Measurements from ENCODE around the gene MXRA8.
"Not testable (repeated sequence)": the region's sequence is repeated elsewhere in the genome, so short reads cannot be mapped to it uniquely, and the experiment has no call there.

MXRA8 gene

GRCh38 chr1:1390675-1391074 lies 32.3 kb upstream of the MXRA8 start:
- no peak for TF ChIP-seq CTCF (IDR thresholded peaks at IDR 0.05; ENCODE audit: low read depth, low read length)
- no peak overlapping the region for H3K4me3 ChIP-seq (replicated peaks in 1 of 2; ENCODE audit: low read depth in 2 of 2, low read length in 2 of 2)
- DNase-seq (ENCODE audit: low read depth in 2 of 2) = no peak

- no peak for TF ChIP-seq CTCF (IDR thresholded peaks at IDR 0.05; ENCODE audit: low read depth, low read length)
- H3K4me3 ChIP-seq (replicated peaks in 1 of 2; ENCODE audit: low read depth in 2 of 2, low read length in 2 of 2) = no peak overlapping the region
- no peak for DNase-seq (ENCODE audit: low read depth in 2 of 2)
These were observed 29.7 kb upstream of the MXRA8 start for GRCh38 chr1:1388078-1388472.

GRCh38 chr1:1387098-1388077 lies 29.0 kb upstream of the MXRA8 start:
- no peak for TF ChIP-seq CTCF (IDR thresholded peaks at IDR 0.05; ENCODE audit: low read depth, low read length)
- no peak overlapping the region for H3K4me3 ChIP-seq (replicated peaks in 1 of 2; ENCODE audit: low read depth in 2 of 2, low read length in 2 of 2)
- DNase-seq (ENCODE audit: low read depth in 2 of 2) = no peak

GRCh38 chr1:1385931-1386330 lies 27.6 kb upstream of the MXRA8 start:
- H3K4me3 ChIP-seq (replicated peaks in 1 of 2; ENCODE audit: low read depth in 2 of 2, low read length in 2 of 2) = no peak overlapping the region

GRCh38 chr1:1385339-1385738 lies 27.0 kb upstream of the MXRA8 start:
- not testable (repeated sequence) for H3K4me3 ChIP-seq (replicated peaks in 1 of 2; ENCODE audit: low read depth in 2 of 2, low read length in 2 of 2); DNase-seq (ENCODE audit: low read depth in 2 of 2)

More at GRCh38 chr1:1385931-1386330, 27.6 kb upstream of the MXRA8 start:
- no peak for TF ChIP-seq CTCF (IDR thresholded peaks at IDR 0.05; ENCODE audit: low read depth, low read length)
- no peak for DNase-seq (ENCODE audit: low read depth in 2 of 2)

- no peak for TF ChIP-seq CTCF (IDR thresholded peaks at IDR 0.05; ENCODE audit: low read depth, low read length)
- H3K4me3 ChIP-seq (replicated peaks in 1 of 2; ENCODE audit: low read depth in 2 of 2, low read length in 2 of 2) = no peak overlapping the region
- DNase-seq (ENCODE audit: low read depth in 2 of 2) = no peak
These were observed 22.9 kb upstream of the MXRA8 start for GRCh38 chr1:1381294-1381693.

- H3K4me3 ChIP-seq (replicated peaks in 1 of 2; ENCODE audit: low read depth in 2 of 2, low read length in 2 of 2) = no peak overlapping the region
- no peak for TF ChIP-seq CTCF (IDR thresholded peaks at IDR 0.05; ENCODE audit: low read depth, low read length)
- no peak for DNase-seq (ENCODE audit: low read depth in 2 of 2)
These were observed 22.5 kb upstream of the MXRA8 start for GRCh38 chr1:1380860-1381259.

Measured in cardiac fibroblast (primary cell).